ENCODE measurements around the gene CNOT1.
A peak's percentile ranks its signal among the peaks of the same experiment; 100 is the strongest.

The CNOT1 gene

GRCh38 chr16:58629733-58630640 lies at the start of gene CNOT1:
Gene CNOT1, minus strand, starts transcription at chr16:58629826. Its CDS starts 30,489 bp downstream, at chr16:58599337.
- peak within 1 kb of the TSS; percentile 95 for H3K4me3 ChIP-seq (ENCODE audit: low read depth, low read length)
- TF ChIP-seq, protein P1, sequence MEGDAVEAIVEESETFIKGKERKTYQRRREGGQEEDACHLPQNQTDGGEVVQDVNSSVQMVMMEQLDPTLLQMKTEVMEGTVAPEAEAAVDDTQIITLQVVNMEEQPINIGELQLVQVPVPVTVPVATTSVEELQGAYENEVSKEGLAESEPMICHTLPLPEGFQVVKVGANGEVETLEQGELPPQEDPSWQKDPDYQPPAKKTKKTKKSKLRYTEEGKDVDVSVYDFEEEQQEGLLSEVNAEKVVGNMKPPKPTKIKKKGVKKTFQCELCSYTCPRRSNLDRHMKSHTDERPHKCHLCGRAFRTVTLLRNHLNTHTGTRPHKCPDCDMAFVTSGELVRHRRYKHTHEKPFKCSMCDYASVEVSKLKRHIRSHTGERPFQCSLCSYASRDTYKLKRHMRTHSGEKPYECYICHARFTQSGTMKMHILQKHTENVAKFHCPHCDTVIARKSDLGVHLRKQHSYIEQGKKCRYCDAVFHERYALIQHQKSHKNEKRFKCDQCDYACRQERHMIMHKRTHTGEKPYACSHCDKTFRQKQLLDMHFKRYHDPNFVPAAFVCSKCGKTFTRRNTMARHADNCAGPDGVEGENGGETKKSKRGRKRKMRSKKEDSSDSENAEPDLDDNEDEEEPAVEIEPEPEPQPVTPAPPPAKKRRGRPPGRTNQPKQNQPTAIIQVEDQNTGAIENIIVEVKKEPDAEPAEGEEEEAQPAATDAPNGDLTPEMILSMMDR (IDR thresholded peaks at IDR 0.05; ENCODE audit: insufficient read depth, low read depth, low read length, missing control alignments), result no peak
- peak; percentile 99 for DNase-seq (ENCODE audit: low read depth)

- TF ChIP-seq, protein P1 (IDR thresholded peaks at IDR 0.05; ENCODE audit: insufficient read depth, low read depth, low read length, missing control alignments), result peak; percentile 15
- H3K4me3 ChIP-seq (ENCODE audit: low read depth, low read length), result no peak overlapping the region
- DNase-seq (ENCODE audit: low read depth), result peak; percentile 17
Observed at GRCh38 chr16:58678716-58679115, 49.1 kb upstream of the CNOT1 start.

DNA sequence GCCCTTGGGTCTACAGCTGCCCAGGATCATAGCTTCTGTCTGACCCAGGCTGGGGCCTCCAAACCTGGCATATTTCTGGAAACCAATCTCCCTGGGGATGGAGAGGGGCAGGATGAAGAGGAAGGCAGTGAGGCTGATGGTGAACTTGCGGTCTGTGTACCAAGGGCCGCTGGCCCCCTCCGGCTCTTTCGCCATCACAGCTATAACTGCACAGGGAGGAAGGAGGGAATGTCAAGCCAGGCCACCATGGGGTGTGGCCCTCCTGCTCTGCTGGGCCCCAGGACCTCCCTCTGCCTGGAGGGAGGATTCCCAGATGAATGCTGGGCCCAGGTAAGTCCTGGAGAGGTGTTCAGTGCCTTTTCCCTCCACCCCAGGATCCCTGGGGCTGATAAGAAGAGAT lies 48.6 kb upstream of the CNOT1 start:
- DNase-seq (ENCODE audit: low read depth), result no peak
- TF ChIP-seq, protein P1 (IDR thresholded peaks at IDR 0.05; ENCODE audit: insufficient read depth, low read depth, low read length, missing control alignments), result no peak

DNA sequence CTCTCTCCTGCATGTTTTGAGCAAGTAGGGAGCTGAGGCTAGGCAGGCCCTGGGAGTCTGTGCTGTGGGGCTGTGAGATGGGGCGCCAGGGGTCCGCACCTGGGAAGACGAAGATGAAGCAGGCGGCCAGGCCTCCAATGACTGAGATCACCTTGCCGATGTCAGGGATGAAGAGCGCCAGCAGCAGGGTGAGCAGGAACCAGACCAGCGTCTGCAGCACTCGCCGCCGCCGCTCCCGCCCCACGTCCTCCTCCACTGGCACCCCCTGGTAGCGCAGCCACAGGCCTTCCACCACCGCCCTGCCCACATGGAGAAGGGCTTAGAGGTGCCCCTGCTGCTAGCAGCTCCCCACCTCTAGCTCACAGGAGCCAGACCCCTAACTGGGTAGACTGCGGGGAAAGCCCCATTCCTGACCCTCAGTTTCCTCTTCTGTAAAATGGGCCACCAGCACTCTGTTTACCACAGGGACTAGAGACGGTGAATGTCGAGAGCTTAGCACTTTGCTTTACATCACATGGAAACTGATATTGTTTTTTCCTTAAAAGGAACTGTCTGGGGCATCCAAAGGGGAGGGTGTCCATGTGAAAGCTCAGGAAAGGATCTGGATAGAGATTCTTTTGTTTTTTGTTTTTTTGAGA lies 41.4 kb upstream of the CNOT1 start:
- TF ChIP-seq, protein P1 (IDR thresholded peaks at IDR 0.05; ENCODE audit: insufficient read depth, low read depth, low read length, missing control alignments), result no peak
- no peak for DNase-seq (ENCODE audit: low read depth)

More for the DNA sequence above, 48.6 kb upstream of the CNOT1 start:
- H3K4me3 ChIP-seq (ENCODE audit: low read depth, low read length), result no peak overlapping the region

DNA sequence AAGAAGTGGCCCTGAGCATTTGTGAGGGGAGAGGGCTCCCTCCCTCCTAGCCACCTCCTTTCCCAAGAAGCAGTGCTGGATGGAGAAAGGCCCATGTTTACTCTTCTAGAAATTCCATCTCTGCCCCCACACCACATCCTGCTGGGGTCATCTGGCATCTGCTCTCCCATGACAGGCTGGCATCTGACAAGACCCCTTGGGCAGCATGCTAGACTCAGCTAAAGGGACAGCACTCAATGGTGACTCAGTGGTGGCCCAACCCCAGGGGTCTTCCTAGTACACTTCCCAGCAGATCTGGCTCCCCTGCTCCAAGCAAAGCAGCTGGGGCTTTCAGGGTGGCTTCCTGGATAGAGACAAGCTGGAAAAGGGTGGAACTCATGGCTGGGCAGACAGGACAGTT lies 40.6 kb upstream of the CNOT1 start:
- DNase-seq (ENCODE audit: low read depth), result no peak
- H3K4me3 ChIP-seq (ENCODE audit: low read depth, low read length), result no peak overlapping the region
- TF ChIP-seq, protein P1 (IDR thresholded peaks at IDR 0.05; ENCODE audit: insufficient read depth, low read depth, low read length, missing control alignments), result no peak

More for the DNA sequence above, 41.4 kb upstream of the CNOT1 start:
- no peak overlapping the region for H3K4me3 ChIP-seq (ENCODE audit: low read depth, low read length)

GRCh38 chr16:58665200-58665599 lies 35.6 kb upstream of the CNOT1 start:
- TF ChIP-seq, protein P1 (IDR thresholded peaks at IDR 0.05; ENCODE audit: insufficient read depth, low read depth, low read length, missing control alignments), result no peak
- DNase-seq (ENCODE audit: low read depth), result no peak
- H3K4me3 ChIP-seq (ENCODE audit: low read depth, low read length), result no peak overlapping the region

All from GM12865 (cell line).